ENCODE measurements around the gene SLC25A12.
"Not testable (repeated sequence)": the region's sequence is repeated elsewhere in the genome, so short reads cannot be mapped to it uniquely, and the experiment has no call there.

The SLC25A12 gene

DNA sequence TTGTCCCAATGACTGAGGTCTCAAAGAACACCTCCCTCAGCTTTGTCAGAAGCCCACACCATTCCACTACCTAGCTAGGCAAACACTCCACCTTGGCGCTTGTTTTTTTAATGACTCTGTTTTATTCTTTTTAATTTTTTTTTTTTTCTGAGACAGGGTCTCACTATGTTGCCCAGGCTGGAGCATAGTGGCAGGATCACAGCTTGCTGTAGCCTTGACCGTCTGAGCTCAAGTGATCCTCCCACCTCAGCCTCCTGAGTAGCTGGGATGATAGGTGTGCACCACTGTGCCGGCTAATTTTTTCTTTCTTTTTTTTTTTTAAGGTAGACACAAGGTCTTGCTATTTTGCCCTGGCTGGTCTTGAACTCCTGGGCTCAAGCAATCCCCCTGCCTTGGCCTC, 101.9 kb downstream of the SLC25A12 start:
- DNase-seq (ENCODE audit: low read depth in 3 of 3), result no peak

DNA sequence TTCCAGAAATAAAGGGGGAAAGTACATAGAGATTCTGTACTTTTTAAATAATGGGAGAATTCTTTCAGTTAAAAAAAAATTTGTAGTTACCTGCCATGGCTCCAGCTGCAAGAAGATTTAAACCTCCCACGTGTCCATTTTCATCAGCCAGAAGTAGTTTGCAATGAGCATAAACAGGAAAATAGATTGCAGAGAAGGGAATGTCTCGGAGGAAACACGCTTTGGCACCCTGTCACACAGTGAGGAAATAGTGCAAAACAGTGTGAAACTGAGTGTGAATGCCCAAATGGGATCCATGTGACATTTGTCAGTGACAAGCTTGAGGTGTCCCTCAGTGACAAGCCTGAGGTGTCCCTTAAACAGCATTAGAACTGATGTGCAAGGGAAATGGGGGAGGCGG, 102.7 kb downstream of the SLC25A12 start:
- DNase-seq (ENCODE audit: low read depth in 3 of 3), result no peak

DNA sequence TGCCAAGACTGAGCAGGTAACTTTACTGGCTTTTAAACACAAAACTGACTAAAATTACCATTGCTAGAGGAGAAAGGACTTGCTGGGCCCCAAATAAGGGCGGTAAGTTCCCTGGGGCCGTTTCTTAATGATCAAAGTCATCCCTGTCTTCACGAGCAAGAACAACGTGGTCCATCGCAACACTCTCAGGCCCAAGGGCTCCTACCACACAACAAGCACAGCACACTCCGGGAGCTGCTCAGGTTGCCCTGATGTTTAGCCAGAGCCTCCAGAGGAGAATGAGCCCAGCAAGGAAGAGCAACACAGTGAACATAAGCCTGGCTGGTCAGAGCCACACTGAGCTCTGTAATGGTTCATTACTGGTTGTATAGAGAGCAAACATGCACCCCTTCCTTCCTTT, 104.1 kb downstream of the SLC25A12 start:
- no peak for DNase-seq (ENCODE audit: low read depth in 3 of 3)

DNA sequence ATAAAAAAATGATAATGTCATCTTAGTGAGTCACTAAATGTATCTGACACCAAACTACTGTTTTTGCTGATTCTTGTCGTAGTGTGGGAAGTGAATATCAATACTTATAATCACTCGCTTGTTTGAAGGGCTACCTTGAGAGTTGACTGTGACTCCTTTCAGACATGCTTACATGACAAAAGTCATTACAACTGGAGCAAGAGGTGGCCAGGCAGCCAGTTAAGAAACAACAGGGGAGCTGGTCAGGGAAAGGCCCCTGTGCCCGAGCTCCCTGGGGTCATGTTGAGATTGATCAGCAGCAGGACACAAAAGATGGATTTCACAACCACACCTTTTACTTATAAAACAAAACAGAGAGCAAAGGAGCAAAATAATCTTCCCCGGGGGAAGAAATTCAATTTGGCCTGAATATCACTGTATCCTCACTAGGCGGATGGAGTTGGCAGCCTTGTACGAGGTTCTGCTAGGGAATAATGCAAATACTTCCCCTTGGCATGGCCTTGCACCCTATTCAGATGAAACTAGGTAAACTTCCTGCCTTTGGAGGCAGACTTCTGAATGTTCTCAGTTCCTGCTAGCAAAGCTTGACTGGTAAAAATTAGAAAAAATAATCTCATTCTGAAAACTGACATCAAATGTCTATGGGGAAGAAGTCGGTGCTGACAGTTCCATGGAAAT, 105.6 kb downstream of the SLC25A12 start:
- DNase-seq (ENCODE audit: low read depth in 3 of 3), result no peak

DNA sequence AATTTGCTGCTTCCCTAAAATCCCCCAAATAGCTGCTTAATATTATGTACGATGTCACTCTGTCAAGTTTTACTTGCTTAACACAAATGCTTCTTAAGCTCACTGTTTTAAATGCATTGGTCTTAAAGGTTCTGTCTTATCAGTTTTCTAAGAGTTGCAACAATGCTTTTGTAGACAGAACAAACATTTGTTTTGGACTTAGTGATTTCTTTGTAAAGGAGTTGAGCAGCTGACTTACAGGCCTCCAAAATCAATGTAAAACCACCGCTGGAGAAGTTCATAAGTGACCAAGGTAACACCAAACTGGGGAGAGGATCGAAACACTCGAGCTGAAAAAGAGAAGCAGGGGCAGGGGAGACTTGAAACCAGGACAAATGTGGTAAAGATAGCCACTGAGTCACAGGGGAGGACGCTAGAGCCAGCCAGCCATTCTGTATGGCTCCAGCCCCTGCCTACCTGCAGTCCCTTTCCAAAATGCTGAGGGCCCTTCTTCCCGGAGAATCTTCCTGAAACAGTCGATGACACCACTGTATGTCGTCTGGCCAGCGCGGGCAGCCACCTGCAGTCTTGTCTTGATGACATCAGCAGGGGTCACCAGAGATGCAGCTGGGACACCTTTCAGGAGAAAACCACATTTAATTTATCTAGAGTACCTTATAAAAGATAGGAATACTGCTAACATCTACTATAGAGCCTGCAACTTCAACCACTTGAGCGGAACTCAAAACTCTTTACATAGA, 106.5 kb downstream of the SLC25A12 start:
- DNase-seq (ENCODE audit: low read depth in 3 of 3), result no peak

GRCh38 chr2:171785450-171785849, 108.6 kb downstream of the SLC25A12 start:
- no peak for DNase-seq (ENCODE audit: low read depth in 3 of 3)

DNA sequence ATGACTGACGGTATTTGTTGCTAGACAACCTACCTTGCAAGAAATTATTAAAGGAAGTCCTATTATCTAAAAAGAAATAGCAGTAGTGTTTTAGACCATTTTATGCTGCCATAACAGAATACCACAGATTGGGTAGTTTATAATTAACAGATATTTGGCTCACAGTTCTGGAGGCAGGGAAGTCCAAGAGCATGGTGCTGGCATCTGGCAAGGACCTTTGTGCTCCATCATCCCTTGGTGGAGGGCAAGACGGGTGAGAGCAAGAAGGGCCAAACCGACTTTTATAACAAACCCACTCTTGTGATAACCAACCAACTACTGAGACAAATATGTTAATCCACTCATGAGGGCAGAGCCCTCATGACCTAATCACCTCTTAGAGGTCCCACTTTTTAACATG, 115.5 kb downstream of the SLC25A12 start:
- DNase-seq (ENCODE audit: low read depth in 3 of 3), result no peak

DNA sequence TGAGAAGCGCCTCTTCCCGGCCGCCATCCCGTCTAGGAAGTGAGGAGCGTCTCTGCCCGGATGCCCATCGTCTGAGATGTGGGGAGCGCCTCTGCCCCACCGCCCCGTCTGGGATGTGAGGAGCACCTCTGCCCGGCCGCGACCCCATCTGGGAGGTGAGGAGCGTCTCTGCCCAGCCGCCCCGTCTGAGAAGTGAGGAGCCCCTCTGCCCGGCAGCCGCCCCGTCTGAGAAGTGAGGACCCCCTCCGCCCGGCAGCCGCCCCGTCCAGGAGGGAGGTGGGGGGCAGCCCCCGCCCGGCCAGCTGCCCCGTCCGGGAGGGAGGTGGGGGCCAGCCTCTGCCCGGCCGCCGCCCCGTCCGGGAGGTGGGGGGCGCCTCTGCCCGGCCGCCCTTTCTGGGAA, 119.5 kb downstream of the SLC25A12 start:
- not testable (repeated sequence) for DNase-seq (ENCODE audit: low read depth in 3 of 3)

DNA sequence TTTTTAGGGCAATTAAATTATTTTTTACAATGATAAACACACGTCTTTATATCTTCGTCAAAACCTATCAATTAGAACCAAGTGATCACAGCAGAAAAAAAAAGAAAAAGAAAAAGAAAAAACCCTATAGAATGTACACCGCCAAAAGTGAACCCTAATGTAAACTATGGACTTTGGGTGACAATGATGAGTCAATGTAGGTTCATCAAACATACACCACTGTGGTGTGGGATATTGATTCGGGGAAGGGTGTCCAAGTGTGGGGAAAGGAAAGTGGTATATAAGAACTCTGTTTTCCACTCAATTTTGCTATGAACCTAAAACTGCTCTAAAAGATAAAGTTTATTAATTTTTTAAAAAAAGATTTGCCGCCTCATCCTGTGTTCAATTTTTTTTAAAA, 121.7 kb downstream of the SLC25A12 start:
- no peak for DNase-seq (ENCODE audit: low read depth in 3 of 3)

GRCh38 chr2:171771463-171771862, 122.6 kb downstream of the SLC25A12 start:
- DNase-seq (ENCODE audit: low read depth in 3 of 3), result no peak

DNA sequence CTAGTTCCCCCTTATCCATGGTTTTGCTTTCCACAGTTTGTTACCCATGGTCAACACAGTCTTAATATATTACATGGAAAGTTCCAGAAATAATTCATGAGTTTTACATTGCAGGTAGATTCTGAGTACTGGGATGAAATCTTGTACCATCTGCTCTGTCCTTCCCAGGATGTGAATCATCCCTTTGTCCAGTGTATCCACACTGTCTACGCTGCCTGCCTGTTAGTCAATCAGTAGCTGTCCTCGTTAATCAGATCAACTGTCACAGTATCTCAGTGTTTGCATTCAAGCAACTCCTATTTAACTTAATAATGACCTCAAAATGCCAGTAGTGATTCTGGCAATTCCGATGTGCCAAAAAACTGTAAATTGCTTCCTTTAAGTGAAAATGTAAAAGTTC, 130.4 kb downstream of the SLC25A12 start:
- no peak for DNase-seq (ENCODE audit: low read depth in 3 of 3)

- DNase-seq (ENCODE audit: low read depth in 3 of 3), result no peak
Measured at GRCh38 chr2:171762879-171763573, 131.0 kb downstream of the SLC25A12 start.

- DNase-seq (ENCODE audit: low read depth in 3 of 3), result not testable (repeated sequence)
Measured at GRCh38 chr2:171761176-171761575, 132.9 kb downstream of the SLC25A12 start.

- not testable (repeated sequence) for DNase-seq (ENCODE audit: low read depth in 3 of 3)
Measured at GRCh38 chr2:171758762-171759161, 135.3 kb downstream of the SLC25A12 start.

GRCh38 chr2:171754254-171754939, 139.6 kb downstream of the SLC25A12 start:
- no peak for DNase-seq (ENCODE audit: low read depth in 3 of 3)

DNA sequence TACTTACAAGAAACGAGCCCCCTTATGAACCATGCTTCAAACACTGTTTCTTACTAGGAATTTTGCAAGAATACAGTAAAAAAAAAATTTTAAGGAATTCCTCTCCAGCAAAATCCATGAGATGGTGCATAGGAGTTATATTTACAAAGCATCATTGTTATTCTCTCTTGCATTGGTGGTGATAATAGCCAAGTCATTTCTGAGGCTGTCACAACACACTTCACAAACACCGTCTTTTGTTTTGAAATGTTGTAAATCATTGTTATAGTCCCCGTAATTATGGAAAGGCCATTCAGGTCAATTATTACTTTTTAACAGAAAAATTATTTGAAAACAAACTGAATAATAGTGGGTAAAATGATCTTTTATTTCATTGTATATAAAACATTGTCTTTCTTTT, 146.7 kb downstream of the SLC25A12 start:
- DNase-seq (ENCODE audit: low read depth in 3 of 3), result no peak

- DNase-seq (ENCODE audit: low read depth in 3 of 3), result no peak
Measured at GRCh38 chr2:171745806-171746205, 148.2 kb downstream of the SLC25A12 start.

- no peak for DNase-seq (ENCODE audit: low read depth in 3 of 3)
Measured at GRCh38 chr2:171745141-171745540, 148.9 kb downstream of the SLC25A12 start.

DNA sequence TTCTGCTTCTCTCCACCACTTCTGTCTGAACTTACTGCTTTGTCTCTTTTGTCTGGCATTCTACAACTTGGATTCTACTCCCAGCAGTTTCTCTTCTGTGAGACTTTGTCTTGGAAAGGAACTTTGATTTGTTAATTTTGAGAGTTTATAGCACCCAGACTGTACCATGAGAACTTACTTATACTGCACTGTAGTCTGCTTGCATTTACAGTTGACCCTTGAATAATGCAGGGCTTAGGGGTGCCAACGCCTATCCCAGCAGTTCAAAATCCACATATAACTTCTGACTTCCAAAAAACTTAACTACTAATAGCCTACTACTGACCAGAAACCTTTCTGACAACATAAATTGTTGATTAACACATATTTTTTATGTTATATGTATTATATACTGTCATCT, 151.3 kb downstream of the SLC25A12 start:
- no peak for DNase-seq (ENCODE audit: low read depth in 3 of 3)

DNA sequence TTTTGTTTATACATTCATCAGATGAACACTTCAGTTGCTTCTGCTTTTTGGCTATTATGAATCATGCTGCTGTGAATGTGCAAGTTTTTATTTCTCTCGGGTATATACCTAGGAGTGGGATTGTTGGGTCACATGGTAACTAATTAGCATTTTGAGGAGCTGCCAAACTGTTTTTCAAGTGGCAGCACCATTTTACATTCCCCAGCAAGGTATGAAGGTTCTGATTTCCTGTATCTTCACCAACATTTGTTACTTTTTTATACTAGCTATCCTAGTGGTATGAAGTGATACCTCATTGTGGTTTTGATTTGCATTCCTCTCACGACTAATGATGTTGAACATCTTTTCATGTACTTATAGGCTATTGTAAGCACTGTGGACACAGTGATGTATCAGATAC, 152.9 kb downstream of the SLC25A12 start:
- no peak for DNase-seq (ENCODE audit: low read depth in 3 of 3)

DNA sequence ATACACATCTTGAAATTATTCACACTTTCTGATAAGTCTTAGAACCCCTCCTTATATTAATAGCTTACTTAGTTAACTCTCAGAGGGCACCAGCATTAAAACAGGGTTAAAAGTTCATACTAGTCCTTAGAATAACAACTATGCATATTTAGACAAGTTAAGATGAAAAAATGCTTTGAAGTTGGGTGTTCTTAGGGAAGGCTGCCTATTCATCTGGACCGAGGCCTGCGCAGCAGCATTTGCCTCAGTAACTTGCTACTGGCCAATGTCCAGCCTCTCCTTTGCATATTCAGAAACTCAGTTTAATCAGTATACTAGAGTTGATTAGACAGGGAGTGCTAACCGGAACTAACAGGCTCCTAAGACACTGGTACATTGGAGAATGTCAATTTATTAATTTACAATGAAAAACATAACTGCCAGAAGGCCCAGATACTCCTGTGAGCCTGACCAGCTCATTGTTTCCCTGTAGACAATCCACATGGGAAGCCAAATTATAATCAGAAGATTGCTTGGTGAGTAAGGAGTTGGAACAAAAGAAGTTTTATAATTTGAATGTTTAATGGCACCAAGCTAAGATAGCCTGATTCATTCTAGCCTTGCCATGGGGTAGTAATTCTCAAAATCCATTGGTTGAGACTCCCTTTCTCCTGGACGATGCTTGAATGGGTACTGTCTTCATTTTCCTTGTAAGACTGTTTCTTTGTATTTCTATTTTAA, 157.9 kb downstream of the SLC25A12 start:
- DNase-seq (ENCODE audit: low read depth in 3 of 3), result no peak

Data from stimulated activated CD4-positive, alpha-beta T cell treated with anti-CD3 and anti-CD28 coated beads, TNF-alpha, amount 100 ng/mL, for 48 hours (primary cell).